GM18517 (cell line): ENCODE results near the gene CIDEA.

Experiments
- ATAC-seq: cut with Tn5 transposase; IDR thresholded peaks from one replicate; pipeline ENCODE4 v1.9.1; 2021; ENCODE audit warnings: mild to moderate bottlenecking, moderate library complexity; ENCODE audit not compliant: unreplicated experiment

The CIDEA gene

GRCh38 chr18:12271376-12272235, 17.4 kb downstream of the CIDEA start:
- ATAC-seq = peak; percentile 86

- ATAC-seq = no peak
Measured at GRCh38 chr18:12274793-12275192, 20.6 kb downstream of the CIDEA start.

GRCh38 chr18:12276736-12277554, 22.8 kb downstream of the CIDEA start:
- ATAC-seq = no peak

GRCh38 chr18:12278215-12278671, 24.1 kb downstream of the CIDEA start:
- ATAC-seq = no peak

GRCh38 chr18:12278741-12279682, 24.9 kb downstream of the CIDEA start:
- no peak for ATAC-seq

- no peak for ATAC-seq
Measured at GRCh38 chr18:12279781-12280531, 25.8 kb downstream of the CIDEA start.

- no peak for ATAC-seq
Measured at GRCh38 chr18:12281861-12282260, 27.7 kb downstream of the CIDEA start.

- ATAC-seq = no peak
Measured at GRCh38 chr18:12282442-12283039, 28.4 kb downstream of the CIDEA start.

GRCh38 chr18:12283256-12283655, 29.1 kb downstream of the CIDEA start:
- no peak for ATAC-seq

- ATAC-seq = no peak
Measured at GRCh38 chr18:12283666-12284065, 29.5 kb downstream of the CIDEA start.

- ATAC-seq = no peak
Measured at GRCh38 chr18:12287131-12287681, 33.0 kb downstream of the CIDEA start.

GRCh38 chr18:12287684-12288402, 33.7 kb downstream of the CIDEA start:
- no peak for ATAC-seq

GRCh38 chr18:12288403-12288755, 34.2 kb downstream of the CIDEA start:
- no peak for ATAC-seq

- no peak for ATAC-seq
Measured at GRCh38 chr18:12290086-12290485, 35.9 kb downstream of the CIDEA start.

GRCh38 chr18:12291161-12291560, 37.0 kb downstream of the CIDEA start:
- ATAC-seq = no peak

GRCh38 chr18:12291690-12292089, 37.5 kb downstream of the CIDEA start:
- no peak for ATAC-seq

- ATAC-seq = no peak
Measured at GRCh38 chr18:12293831-12294230, 39.7 kb downstream of the CIDEA start.

- ATAC-seq = no peak
Measured at GRCh38 chr18:12295389-12296086, 41.4 kb downstream of the CIDEA start.
